GM23248 (cell line): ENCODE measurements around the gene EGFR.

ENCODE experiments used
- EZH2 ChIP-seq: fragments of 200-600 bp; sonication (generic); IDR thresholded peaks from 2 replicates; pipeline ENCODE4 v1.6.1; 2018; ENCODE audit warnings: antibody characterized with exemption, mild to moderate bottlenecking; ENCODE audit not compliant: insufficient read depth, poor library complexity, severe bottlenecking
- EZH2phosphoT487 ChIP-seq: fragments of 200-600 bp; sonication (generic); IDR thresholded peaks from 2 replicates; pipeline ENCODE4 v1.6.1; 2018; ENCODE audit warnings: antibody characterized with exemption, moderate library complexity, mild to moderate bottlenecking, low read depth; ENCODE audit not compliant: insufficient read depth

- no peak for TF ChIP-seq EZH2phosphoT487
- TF ChIP-seq EZH2: no peak
These were observed 22.4 kb upstream of the EGFR start for GRCh38 chr7:54996391-54996790.
